ENCODE data around the gene CAMTA1.

The CAMTA1 gene

GRCh38 chr1:7013833-7014639 lies 228.8 kb downstream of the CAMTA1 start:
- DNase-seq = no peak

- DNase-seq = no peak
These were observed 229.3 kb downstream of the CAMTA1 start for GRCh38 chr1:7014640-7014930.

GRCh38 chr1:7015022-7015421 lies 229.8 kb downstream of the CAMTA1 start:
- DNase-seq = no peak

GRCh38 chr1:7018351-7018750 lies 233.1 kb downstream of the CAMTA1 start:
- no peak for DNase-seq

GRCh38 chr1:7018826-7019225 lies 233.6 kb downstream of the CAMTA1 start:
- no peak for DNase-seq

- DNase-seq = no peak
These were observed 234.3 kb downstream of the CAMTA1 start for GRCh38 chr1:7019510-7019909.

GRCh38 chr1:7022058-7022457 lies 236.8 kb downstream of the CAMTA1 start:
- DNase-seq = no peak

- no peak for DNase-seq
These were observed 239.8 kb downstream of the CAMTA1 start for GRCh38 chr1:7025013-7025412.

- DNase-seq = no peak
These were observed 240.9 kb downstream of the CAMTA1 start for GRCh38 chr1:7026169-7026568.

GRCh38 chr1:7032992-7033391 lies 247.7 kb downstream of the CAMTA1 start:
- no peak for DNase-seq

GRCh38 chr1:7036386-7036785 lies 251.1 kb downstream of the CAMTA1 start:
- DNase-seq = no peak

GRCh38 chr1:7039590-7040220 lies 254.5 kb downstream of the CAMTA1 start:
- DNase-seq = no peak

- DNase-seq = no peak
These were observed 255.9 kb downstream of the CAMTA1 start for GRCh38 chr1:7040969-7041695.

GRCh38 chr1:7042322-7043190 lies 257.3 kb downstream of the CAMTA1 start:
- peak in 1 of 2 experiments; percentile 16 for DNase-seq

GRCh38 chr1:7043191-7043549 lies 257.9 kb downstream of the CAMTA1 start:
- no peak for DNase-seq

- DNase-seq = no peak
These were observed 258.7 kb downstream of the CAMTA1 start for GRCh38 chr1:7043719-7044535.

GRCh38 chr1:7045897-7046296 lies 260.6 kb downstream of the CAMTA1 start:
- no peak for DNase-seq

GRCh38 chr1:7046314-7046713 lies 261.1 kb downstream of the CAMTA1 start:
- no peak for DNase-seq

- no peak for DNase-seq
These were observed 261.6 kb downstream of the CAMTA1 start for GRCh38 chr1:7046891-7047290.

- DNase-seq = no peak
These were observed 262.6 kb downstream of the CAMTA1 start for GRCh38 chr1:7047866-7048265.

- no peak for DNase-seq
These were observed 263.1 kb downstream of the CAMTA1 start for GRCh38 chr1:7048395-7048794.

GRCh38 chr1:7049913-7050625 lies 264.8 kb downstream of the CAMTA1 start:
- DNase-seq = no peak

Data from NCI-H1930 (cell line).